ENCODE results near the gene SLC30A9.

Gene SLC30A9

GRCh38 chr4:41999321-41999720, 9.0 kb downstream of the SLC30A9 start:
- no peak for DNase-seq (ENCODE audit: low spot score)

- no peak for DNase-seq (ENCODE audit: low spot score)
These were observed 17.9 kb downstream of the SLC30A9 start for GRCh38 chr4:42008011-42008786.

DNA sequence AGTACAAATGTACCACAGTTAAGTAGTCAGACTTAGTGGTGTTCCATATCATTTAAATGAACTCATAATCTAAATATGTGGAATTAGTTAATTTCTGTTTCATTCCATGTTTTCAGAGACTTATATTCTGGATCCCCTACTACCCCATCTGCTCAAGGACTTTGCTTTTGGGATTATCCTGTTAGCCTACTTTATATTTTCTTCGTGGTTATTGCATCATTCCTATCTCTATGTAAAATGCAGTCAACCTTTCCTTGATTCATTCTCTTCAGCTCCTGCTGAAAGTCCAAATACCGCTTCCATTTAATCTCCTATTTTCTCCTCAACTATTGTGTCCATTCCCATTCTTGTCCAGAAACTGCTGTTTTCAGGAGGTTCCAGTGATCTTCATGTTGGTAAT, 25.1 kb downstream of the SLC30A9 start:
- no peak for DNase-seq (ENCODE audit: low spot score)

- no peak for DNase-seq (ENCODE audit: low spot score)
These were observed 28.1 kb downstream of the SLC30A9 start for GRCh38 chr4:42018451-42018850.

DNA sequence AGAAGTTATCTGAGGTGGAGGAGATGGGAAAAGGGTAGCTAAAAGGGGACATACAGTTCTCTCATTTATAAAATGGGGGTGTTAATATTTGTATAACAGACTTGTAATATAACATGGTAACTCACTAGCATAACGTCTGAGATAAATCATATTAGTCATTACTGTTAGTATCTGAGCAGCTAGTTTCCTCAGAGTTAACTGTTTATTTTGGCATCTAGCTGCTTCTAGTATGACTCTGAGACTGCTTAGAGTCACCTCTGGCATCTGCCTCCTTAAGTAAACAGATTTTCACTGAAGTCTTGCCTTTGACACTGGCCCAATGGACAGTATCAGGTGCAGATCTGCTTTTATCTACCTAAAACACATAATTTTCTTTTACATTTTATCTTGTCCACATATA, 58.1 kb downstream of the SLC30A9 start:
- no peak for DNase-seq (ENCODE audit: low spot score)

GRCh38 chr4:42050516-42051249, 60.4 kb downstream of the SLC30A9 start:
- no peak for DNase-seq (ENCODE audit: low spot score)

DNA sequence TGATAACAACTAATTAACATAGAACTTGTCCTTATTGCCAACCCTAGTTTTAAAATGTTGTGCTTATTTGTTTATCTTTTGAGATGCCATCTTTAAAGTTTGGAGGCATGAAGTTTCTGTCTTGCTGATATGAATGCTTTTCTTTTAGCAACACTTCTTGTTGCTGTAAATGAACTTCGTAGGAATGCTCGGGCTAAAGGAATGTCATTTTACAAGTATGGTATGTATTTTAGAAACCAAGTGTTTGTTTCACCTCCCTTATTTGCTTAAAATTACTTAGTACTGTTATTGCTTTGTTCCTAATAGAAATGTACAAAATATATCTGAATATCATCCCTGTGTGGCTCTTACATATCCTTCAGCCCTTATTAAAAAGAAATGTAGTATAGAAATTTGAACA, 76.1 kb downstream of the SLC30A9 start:
- DNase-seq (ENCODE audit: low spot score): no peak

GRCh38 chr4:42067264-42067663, 76.9 kb downstream of the SLC30A9 start:
- DNase-seq (ENCODE audit: low spot score): no peak

- no peak for DNase-seq (ENCODE audit: low spot score)
These were observed 80.1 kb downstream of the SLC30A9 start for GRCh38 chr4:42070463-42070862.

GRCh38 chr4:42074294-42074693, 84.0 kb downstream of the SLC30A9 start:
- no peak for DNase-seq (ENCODE audit: low spot score)

DNA sequence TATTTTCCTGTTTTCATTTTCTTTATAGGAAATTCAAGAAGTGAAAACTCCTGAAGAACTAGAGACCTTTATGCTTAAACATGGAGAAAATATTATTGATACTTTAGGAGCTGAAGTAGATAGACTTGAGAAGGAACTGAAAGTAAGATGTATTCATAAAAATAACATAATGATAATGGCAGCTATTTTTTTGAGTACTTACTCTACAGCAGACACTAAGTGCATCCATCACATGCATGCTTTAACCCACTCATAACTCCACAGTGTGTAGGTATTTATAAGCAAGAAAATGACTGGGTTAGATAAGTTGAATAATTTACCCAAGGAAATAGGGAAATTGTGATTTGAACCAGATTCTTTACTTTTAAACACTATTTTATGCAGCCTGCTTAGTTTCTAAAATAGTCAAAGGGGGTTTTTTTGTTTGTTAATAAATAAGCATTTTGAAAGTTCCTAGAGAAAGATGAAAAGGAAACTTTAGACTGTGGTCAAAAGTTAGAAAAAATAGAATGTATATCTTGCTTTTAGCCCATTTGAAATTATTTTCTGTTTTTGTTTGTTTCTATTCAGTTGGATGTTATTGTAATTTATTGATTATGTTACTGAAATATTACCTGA, 88.0 kb downstream of the SLC30A9 start:
- DNase-seq (ENCODE audit: low spot score): no peak

- DNase-seq (ENCODE audit: low spot score): no peak
These were observed 90.0 kb downstream of the SLC30A9 start for GRCh38 chr4:42080306-42080705.

DNA sequence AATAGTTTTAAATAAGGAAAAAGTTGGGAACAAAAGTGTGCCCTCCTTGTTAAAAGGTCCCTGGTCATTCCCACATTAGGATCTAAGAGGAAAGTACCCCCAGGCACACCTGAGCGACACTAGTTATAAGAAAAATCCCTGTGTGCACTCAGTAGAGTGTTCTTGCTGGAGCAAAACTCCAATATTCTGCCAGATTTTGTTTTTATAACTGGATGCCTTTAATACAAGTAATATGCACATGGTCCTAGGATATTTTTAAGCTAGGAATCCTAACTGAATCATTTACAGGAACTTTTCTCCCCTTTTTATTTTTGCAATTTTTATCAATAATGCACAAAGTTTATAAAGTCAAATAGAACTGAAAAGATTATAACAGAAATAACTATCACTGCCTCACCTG, 93.5 kb downstream of the SLC30A9 start:
- no peak for DNase-seq (ENCODE audit: low spot score)

GRCh38 chr4:42088386-42088785, 98.1 kb downstream of the SLC30A9 start:
- DNase-seq (ENCODE audit: low spot score): no peak

GRCh38 chr4:42101446-42101975, 111.2 kb downstream of the SLC30A9 start:
- no peak for DNase-seq (ENCODE audit: low spot score)

GRCh38 chr4:42104521-42104920, 114.2 kb downstream of the SLC30A9 start:
- no peak for DNase-seq (ENCODE audit: low spot score)

DNA sequence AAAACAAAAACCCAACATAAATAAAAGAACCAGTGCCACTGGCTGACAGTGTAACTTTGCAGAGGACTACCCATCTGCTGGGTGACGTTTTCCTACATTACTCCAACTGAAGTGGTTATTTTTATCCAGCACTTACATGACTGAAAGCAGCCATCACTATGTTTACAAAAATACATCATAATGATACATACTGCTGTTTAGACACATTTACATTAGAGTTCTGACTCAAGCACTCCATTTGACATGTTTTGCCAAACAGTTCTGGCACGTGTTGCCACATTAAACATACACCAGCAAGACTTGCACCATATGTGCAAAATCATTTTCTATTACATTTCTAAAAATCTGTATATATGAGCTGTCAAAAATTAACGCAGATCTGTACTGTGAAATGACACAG, 122.5 kb downstream of the SLC30A9 start:
- DNase-seq (ENCODE audit: low spot score): no peak

- no peak for DNase-seq (ENCODE audit: low spot score)
These were observed 129.6 kb downstream of the SLC30A9 start for GRCh38 chr4:42119886-42120285.

DNA sequence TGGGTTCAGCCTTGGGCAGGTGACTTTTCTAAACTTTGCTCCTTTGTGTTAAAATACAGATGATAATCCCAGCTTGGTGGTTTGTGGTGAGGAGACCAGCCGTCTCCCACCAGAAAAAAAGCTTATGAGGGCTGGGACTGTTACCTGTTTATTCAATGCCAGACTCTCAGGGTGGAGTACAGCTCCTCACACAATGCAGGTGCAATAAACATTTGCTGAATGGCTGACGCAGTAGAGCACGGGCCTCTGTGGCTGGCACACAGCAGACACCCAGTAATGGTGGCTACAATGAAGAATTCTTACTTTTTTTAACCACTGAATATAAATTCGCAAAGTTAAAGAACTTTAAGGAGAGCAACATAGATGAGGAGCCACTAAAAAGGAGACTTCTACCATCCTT, 131.9 kb downstream of the SLC30A9 start:
- no peak for DNase-seq (ENCODE audit: low spot score)

DNA sequence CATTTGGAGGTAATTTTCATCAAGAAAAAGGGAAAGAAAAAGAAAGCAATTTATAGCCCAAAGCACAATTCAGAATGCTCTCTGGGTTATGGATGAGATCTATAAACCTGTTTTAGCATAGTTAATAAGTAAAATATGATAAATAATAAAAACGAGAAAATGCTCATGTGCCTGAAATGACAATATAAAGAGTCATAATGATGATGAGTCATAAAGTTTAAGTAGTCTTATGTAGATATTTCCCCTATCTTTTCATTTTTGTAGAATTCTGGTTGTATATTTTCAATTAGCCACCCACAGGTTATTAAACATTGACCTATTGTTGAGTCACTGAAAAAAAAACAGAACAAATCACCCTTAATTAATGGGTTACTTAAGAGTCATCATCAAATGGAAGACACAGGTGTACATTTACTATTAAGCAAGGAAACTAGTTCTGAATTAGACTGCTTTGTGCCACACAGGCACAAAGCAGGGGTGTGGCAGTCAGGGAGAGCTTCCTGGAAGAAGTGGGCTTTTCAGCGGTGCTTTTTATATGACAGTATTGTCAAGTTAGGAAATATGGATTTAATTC, 132.8 kb downstream of the SLC30A9 start:
- DNase-seq (ENCODE audit: low spot score): no peak

DNA sequence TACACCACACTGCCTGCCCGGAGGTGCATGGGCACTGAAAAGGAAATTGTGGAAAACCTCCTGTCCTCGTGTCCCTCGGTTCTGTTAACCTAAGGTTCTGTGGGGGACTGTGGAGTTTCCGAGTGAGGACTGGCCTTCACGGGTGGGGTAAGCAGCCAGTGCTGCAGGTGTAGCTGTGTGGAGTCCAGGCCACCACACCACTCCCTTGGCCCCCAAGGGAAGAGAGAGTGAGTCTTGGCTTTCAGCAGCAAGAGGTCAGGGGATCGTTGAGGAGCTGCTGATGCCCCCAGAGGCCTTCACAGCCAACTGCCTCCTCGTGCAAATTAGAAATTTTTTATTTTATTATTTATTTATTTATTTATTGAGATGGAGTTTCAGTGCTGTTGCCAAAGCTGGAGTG, 141.8 kb downstream of the SLC30A9 start:
- DNase-seq (ENCODE audit: low spot score): no peak

- no peak for DNase-seq (ENCODE audit: low spot score)
These were observed 142.7 kb downstream of the SLC30A9 start for GRCh38 chr4:42133006-42133405.

DNA sequence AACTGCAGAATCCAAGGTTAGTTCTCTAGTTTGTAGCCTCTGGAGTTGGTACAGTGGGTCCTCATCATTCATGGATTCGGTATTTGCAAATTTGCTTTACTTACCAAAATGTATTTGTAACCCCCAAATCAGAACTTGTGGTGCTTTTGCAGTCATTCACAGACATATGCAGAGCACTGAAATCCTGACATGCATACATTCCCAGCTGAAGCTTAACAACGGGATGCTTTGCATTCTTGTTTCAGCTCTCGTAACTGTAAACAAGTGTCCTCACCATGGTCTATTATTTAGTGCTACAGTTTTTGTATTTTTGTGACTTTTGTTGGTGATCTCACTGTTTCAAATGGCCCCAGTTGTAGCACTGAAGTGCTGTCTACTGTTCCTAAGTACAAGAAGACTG, 146.0 kb downstream of the SLC30A9 start:
- no peak for DNase-seq (ENCODE audit: low spot score)
